ENCODE results near the gene TNPO1. TPM values are rescaled to one million over a fixed set of nuclear protein-coding genes. Genes with fewer than 3 reads are reported as not detected.
"Not testable (repeated sequence)": the region's sequence is repeated elsewhere in the genome, so short reads cannot be mapped to it uniquely, and the experiment has no call there.

TNPO1 gene
- polyA plus RNA-seq, 1 donor from 2014 or later, result 103 TPM

DNA sequence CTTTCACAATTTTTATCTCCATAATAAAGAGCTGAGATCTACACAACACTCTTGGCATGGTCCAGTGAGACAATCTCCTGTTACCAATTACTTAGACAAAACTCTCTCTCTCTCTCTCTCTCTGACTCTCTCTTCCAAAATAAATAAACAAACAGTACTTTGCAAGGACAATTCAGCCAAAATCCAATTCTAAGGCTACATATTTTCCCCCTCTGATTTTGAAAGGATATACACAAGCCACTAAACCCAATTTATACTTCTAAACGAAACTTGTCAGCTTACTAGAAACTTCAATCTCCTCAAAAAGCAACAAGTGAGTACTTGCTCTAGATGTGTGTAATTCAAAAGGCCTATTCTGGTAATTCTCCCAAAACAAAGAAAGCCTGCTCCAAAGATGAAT is 26.3 kb upstream of the TNPO1 start (continued):
- TF ChIP-seq RAD21 (conservative IDR thresholded peaks at IDR 0.05), result no peak

DNA sequence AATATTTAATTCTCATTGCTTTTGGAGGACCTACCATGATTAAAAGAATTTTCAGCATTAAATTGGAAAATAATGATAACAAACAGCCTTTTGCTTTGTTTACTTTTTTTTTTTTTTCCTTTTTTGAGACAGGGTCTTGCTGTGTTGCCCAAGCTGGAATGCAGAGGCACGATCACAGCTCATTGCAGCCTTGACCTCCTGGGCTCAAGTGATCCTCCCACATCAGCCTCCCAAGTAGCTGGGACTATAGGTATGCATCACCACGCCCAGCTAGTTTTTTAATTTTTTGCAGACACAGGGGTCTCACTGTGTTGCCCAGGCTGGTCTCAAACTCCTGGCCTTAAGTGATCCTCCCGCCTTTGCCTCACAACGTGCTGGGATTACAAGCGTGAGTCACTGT is 23.8 kb upstream of the TNPO1 start:
- H3K79me2 ChIP-seq (replicated peaks; ENCODE audit: insufficient read depth, low read length); H3K27me3 ChIP-seq (ENCODE audit: insufficient read depth, low read depth, low read length); H3K4me2 ChIP-seq (ENCODE audit: low read length); H3K9me2 ChIP-seq (ENCODE audit: insufficient read depth, low read length); H3K9ac ChIP-seq (ENCODE audit: low read length); H2AFZ ChIP-seq (ENCODE audit: low read depth, low read length); H3K36me3 ChIP-seq (ENCODE audit: insufficient read depth, low read length); H3K9me3 ChIP-seq (ENCODE audit: low read length); H3K4me3 ChIP-seq (ENCODE audit: low read length); H4K20me1 ChIP-seq (ENCODE audit: insufficient read depth); H3K27ac ChIP-seq (ENCODE audit: low read length); H3F3A ChIP-seq (ENCODE audit: insufficient read depth, low read length, poor library complexity, severe bottlenecking): not testable (repeated sequence)

GRCh38 chr5:72796001-72796400 is 20.5 kb upstream of the TNPO1 start:
- H3K4me3 ChIP-seq (ENCODE audit: low read length), result no peak overlapping the region
- no peak overlapping the region for H3K27ac ChIP-seq (ENCODE audit: low read length)
- no peaks in the 10 kb centered on the region for H3K9me2 ChIP-seq (ENCODE audit: insufficient read depth, low read length)
- H3K79me2 ChIP-seq (replicated peaks; ENCODE audit: insufficient read depth, low read length), result no peaks in the 10 kb centered on the region
- TF ChIP-seq RAD21 (conservative IDR thresholded peaks at IDR 0.05) (no peak), POLR2AphosphoS5 (IDR thresholded peaks at IDR 0.05) (no peak), EZH2 (IDR thresholded peaks at IDR 0.05; ENCODE audit: borderline replicate concordance, insufficient read depth, low read length, poor library complexity, severe bottlenecking) (no peak), MXI1 (conservative IDR thresholded peaks at IDR 0.05; ENCODE audit: poor library complexity, severe bottlenecking) (no peak)
- no peak overlapping the region for H2AFZ ChIP-seq (ENCODE audit: low read depth, low read length)
- no peaks in the 10 kb centered on the region for H3F3A ChIP-seq (ENCODE audit: insufficient read depth, low read length, poor library complexity, severe bottlenecking)
- H3K36me3 ChIP-seq (ENCODE audit: insufficient read depth, low read length), result no peaks in the 10 kb centered on the region
- H3K9me3 ChIP-seq (ENCODE audit: low read length), result no peaks in the 10 kb centered on the region
- no peaks in the 10 kb centered on the region for H3K27me3 ChIP-seq (ENCODE audit: insufficient read depth, low read depth, low read length)
- H4K20me1 ChIP-seq (ENCODE audit: insufficient read depth), result no peaks in the 10 kb centered on the region
- H3K9ac ChIP-seq (ENCODE audit: low read length), result no peak overlapping the region
- no peak overlapping the region for H3K4me2 ChIP-seq (ENCODE audit: low read length)

DNA sequence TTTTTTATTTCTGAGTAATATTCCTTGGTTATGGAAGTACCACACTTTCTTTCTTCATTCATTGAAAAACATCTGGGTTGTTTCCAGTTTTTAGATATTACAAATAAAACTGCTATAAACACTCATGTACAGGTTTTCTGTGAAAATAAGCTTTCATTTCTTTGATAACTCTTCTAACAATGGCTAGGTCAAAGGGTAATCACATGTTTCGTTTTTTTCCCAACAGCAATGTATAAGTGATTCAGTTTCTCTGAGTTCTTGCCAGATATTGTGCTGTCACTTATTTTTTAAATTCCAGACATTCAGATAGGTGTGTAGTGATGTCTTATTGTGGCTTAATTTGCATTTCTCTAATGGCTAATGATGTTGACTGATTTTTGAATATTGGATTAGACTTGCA is 16.7 kb upstream of the TNPO1 start:
- Histone ChIP-seq H4K20me1 (ENCODE audit: insufficient read depth) (no peaks in the 10 kb centered on the region), H3K9me2 (ENCODE audit: insufficient read depth, low read length) (no peaks in the 10 kb centered on the region), H3K27me3 (ENCODE audit: insufficient read depth, low read depth, low read length) (no peaks in the 10 kb centered on the region), H3K9me3 (ENCODE audit: low read length) (no peaks in the 10 kb centered on the region), H3K9ac (ENCODE audit: low read length) (no peak overlapping the region), H3K27ac (ENCODE audit: low read length) (no peak overlapping the region), H2AFZ (ENCODE audit: low read depth, low read length) (no peak overlapping the region), H3K4me2 (ENCODE audit: low read length) (no peak overlapping the region), H3F3A (ENCODE audit: insufficient read depth, low read length, poor library complexity, severe bottlenecking) (no peaks in the 10 kb centered on the region), H3K36me3 (ENCODE audit: insufficient read depth, low read length) (no peaks in the 10 kb centered on the region), H3K79me2 (replicated peaks; ENCODE audit: insufficient read depth, low read length) (no peaks in the 10 kb centered on the region), H3K4me3 (ENCODE audit: low read length) (no peak overlapping the region)
- TF ChIP-seq CTCF (IDR thresholded peaks at IDR 0.05; ENCODE audit: poor library complexity, severe bottlenecking) (no peak), EP300 (conservative IDR thresholded peaks at IDR 0.05; ENCODE audit: poor library complexity, severe bottlenecking) (no peak), EZH2 (IDR thresholded peaks at IDR 0.05; ENCODE audit: borderline replicate concordance, insufficient read depth, low read length, poor library complexity, severe bottlenecking) (no peak), REST (IDR thresholded peaks at IDR 0.05; ENCODE audit: borderline replicate concordance) (no peak), MXI1 (conservative IDR thresholded peaks at IDR 0.05; ENCODE audit: poor library complexity, severe bottlenecking) (no peak), RAD21 (conservative IDR thresholded peaks at IDR 0.05) (no peak)

DNA sequence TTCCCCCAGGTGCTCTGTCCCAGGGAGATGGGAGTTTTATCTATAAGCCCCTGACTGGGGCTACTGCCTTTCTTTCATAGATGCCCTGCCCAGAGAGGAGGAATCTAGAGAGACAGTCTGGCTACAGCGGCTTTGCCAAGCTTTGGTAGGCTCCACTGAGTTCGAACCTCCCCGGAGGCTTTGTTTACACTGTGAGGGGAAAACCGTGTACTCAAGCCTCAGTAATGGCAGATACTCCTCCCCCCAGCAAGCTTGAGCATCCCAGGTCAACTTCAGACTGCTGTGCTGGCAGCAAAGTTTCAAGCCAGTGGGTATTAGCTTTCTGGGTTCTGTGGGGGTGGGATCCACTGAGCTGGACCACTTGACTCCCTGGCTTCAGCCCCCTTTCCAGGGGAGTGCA is 7.8 kb upstream of the TNPO1 start:
- H3K9me2 ChIP-seq (ENCODE audit: insufficient read depth, low read length); H3K79me2 ChIP-seq (replicated peaks; ENCODE audit: insufficient read depth, low read length); H3K36me3 ChIP-seq (ENCODE audit: insufficient read depth, low read length); H3K27me3 ChIP-seq (ENCODE audit: insufficient read depth, low read depth, low read length); H3K4me2 ChIP-seq (ENCODE audit: low read length); H4K20me1 ChIP-seq (ENCODE audit: insufficient read depth); H3K9me3 ChIP-seq (ENCODE audit: low read length); H3F3A ChIP-seq (ENCODE audit: insufficient read depth, low read length, poor library complexity, severe bottlenecking); H3K4me3 ChIP-seq (ENCODE audit: low read length); H2AFZ ChIP-seq (ENCODE audit: low read depth, low read length); H3K27ac ChIP-seq (ENCODE audit: low read length); H3K9ac ChIP-seq (ENCODE audit: low read length): not testable (repeated sequence)
